ENCODE results near the gene KDELR1.

- TF ChIP-seq CTCF (IDR thresholded peaks at IDR 0.05) (no peak), POLR2A (IDR thresholded peaks at IDR 0.05) (no peak), EP300 (IDR thresholded peaks at IDR 0.05) (no peak)
Measured at GRCh38 chr19:48396824-48397176, 5.4 kb upstream of the KDELR1 start.
